Measurements from ENCODE around the gene FYN. TPM values are rescaled to one million over a fixed set of nuclear protein-coding genes. Genes with fewer than 3 reads are reported as not detected.
"Not testable (repeated sequence)": the region's sequence is repeated elsewhere in the genome, so short reads cannot be mapped to it uniquely, and the experiment has no call there.

FYN gene
- total RNA-seq, 2 experiments from 2014 or later = 236 to 244 TPM

GRCh38 chr6:111685058-111685457 is 188.2 kb downstream of the FYN start:
- CTCF ChIA-PET = no interaction called here
- no peaks in the 10 kb centered on the region for H3K27me3 Mint-ChIP-seq (ENCODE audit: low read depth)
- H3K9me3 Mint-ChIP-seq = no peaks in the 10 kb centered on the region
- intact Hi-C loops (cut with micrococcal nuclease) = no loop called here
- no peak overlapping the region for H3K27ac Mint-ChIP-seq
- peaks cover 52% of the 10 kb centered on the region for H3K4me1 Mint-ChIP-seq (ENCODE audit: low read depth)
- no peak overlapping the region for H3K4me3 Mint-ChIP-seq
- peaks cover 43% of the 10 kb centered on the region for H3K36me3 Mint-ChIP-seq (ENCODE audit: low read depth)
- DNase-seq = no peak

- DNase-seq = no peak
- H3K27me3 Mint-ChIP-seq (ENCODE audit: low read depth) = no peaks in the 10 kb centered on the region
- H3K27ac Mint-ChIP-seq = peak overlapping the region; percentile 66
- intact Hi-C loops (cut with micrococcal nuclease) = no loop called here
- CTCF ChIA-PET = no interaction called here
- H3K4me3 Mint-ChIP-seq = no peak overlapping the region
- peaks cover 47% of the 10 kb centered on the region for H3K36me3 Mint-ChIP-seq (ENCODE audit: low read depth)
- H3K4me1 Mint-ChIP-seq (ENCODE audit: low read depth) = peaks cover 64% of the 10 kb centered on the region
- H3K9me3 Mint-ChIP-seq = no peaks in the 10 kb centered on the region
Measured at GRCh38 chr6:111683749-111684267, 189.4 kb downstream of the FYN start.

GRCh38 chr6:111683157-111683556 is 190.1 kb downstream of the FYN start:
- Mint-ChIP-seq H3K4me3 (no peak overlapping the region), H3K9me3 (no peaks in the 10 kb centered on the region), H3K27ac (peak overlapping the region; percentile 66), H3K36me3 (ENCODE audit: low read depth) (peaks cover 48% of the 10 kb centered on the region), H3K4me1 (ENCODE audit: low read depth) (peaks cover 71% of the 10 kb centered on the region), H3K27me3 (ENCODE audit: low read depth) (no peaks in the 10 kb centered on the region)
- intact Hi-C loops (cut with micrococcal nuclease) = no loop called here
- no peak for DNase-seq
- CTCF ChIA-PET = interaction anchor here (0.5 to 1.7 kb wide), 2 partner anchors 120 to 313 kb away, joined by 4 to 6 read pairs; no protein-coding TSS in a partner anchor

- Mint-ChIP-seq H3K4me3 (no peak overlapping the region), H3K36me3 (ENCODE audit: low read depth) (peaks cover 41% of the 10 kb centered on the region), H3K4me1 (ENCODE audit: low read depth) (peaks cover 75% of the 10 kb centered on the region), H3K27ac (no peak overlapping the region), H3K27me3 (ENCODE audit: low read depth) (no peaks in the 10 kb centered on the region), H3K9me3 (no peaks in the 10 kb centered on the region)
- intact Hi-C loops (cut with micrococcal nuclease) = no loop called here
- DNase-seq = no peak
- CTCF ChIA-PET = interaction anchor here (1.7 kb wide), 1 partner anchor 315 kb away, joined by 4 read pairs; no protein-coding TSS in a partner anchor
Measured at GRCh38 chr6:111681860-111682259, 191.4 kb downstream of the FYN start.

- peaks cover 78% of the 10 kb centered on the region for H3K4me1 Mint-ChIP-seq (ENCODE audit: low read depth)
- intact Hi-C loops (cut with micrococcal nuclease); H3K27me3 Mint-ChIP-seq (ENCODE audit: low read depth); H3K9me3 Mint-ChIP-seq; H3K27ac Mint-ChIP-seq; DNase-seq; H3K4me3 Mint-ChIP-seq: not testable (repeated sequence)
- CTCF ChIA-PET = interaction anchor here (0.6 to 1.0 kb wide), 2 partner anchors 13 to 494 kb away, joined by 3 to 4 read pairs; no protein-coding TSS in a partner anchor
- H3K36me3 Mint-ChIP-seq (ENCODE audit: low read depth) = peaks cover 44% of the 10 kb centered on the region
Measured at GRCh38 chr6:111680811-111681609, 192.2 kb downstream of the FYN start.

GRCh38 chr6:111680015-111680712 is 193.1 kb downstream of the FYN start:
- CTCF ChIA-PET = interaction anchor here (0.6 to 1.0 kb wide), 2 partner anchors 12 to 493 kb away, joined by 3 to 4 read pairs; no protein-coding TSS in a partner anchor
- no peak overlapping the region for H3K4me3 Mint-ChIP-seq
- peaks cover 39% of the 10 kb centered on the region for H3K36me3 Mint-ChIP-seq (ENCODE audit: low read depth)
- no peaks in the 10 kb centered on the region for H3K27me3 Mint-ChIP-seq (ENCODE audit: low read depth)
- no peaks in the 10 kb centered on the region for H3K9me3 Mint-ChIP-seq
- no peak overlapping the region for H3K27ac Mint-ChIP-seq
- intact Hi-C loops (cut with micrococcal nuclease) = no loop called here
- H3K4me1 Mint-ChIP-seq (ENCODE audit: low read depth) = peaks cover 71% of the 10 kb centered on the region
- DNase-seq = no peak

GRCh38 chr6:111679126-111679858 is 194.0 kb downstream of the FYN start:
- Mint-ChIP-seq H3K36me3 (ENCODE audit: low read depth) (peaks cover 42% of the 10 kb centered on the region), H3K27ac (peak overlapping the region; percentile 43), H3K9me3 (no peaks in the 10 kb centered on the region), H3K4me3 (no peak overlapping the region), H3K27me3 (ENCODE audit: low read depth) (no peaks in the 10 kb centered on the region), H3K4me1 (ENCODE audit: low read depth) (peaks cover 63% of the 10 kb centered on the region)
- intact Hi-C loops (cut with micrococcal nuclease) = no loop called here
- DNase-seq = no peak
- CTCF ChIA-PET = no interaction called here

GRCh38 chr6:111677249-111677990 is 195.8 kb downstream of the FYN start:
- no peak overlapping the region for H3K27ac Mint-ChIP-seq

GRCh38 chr6:111676383-111676782 is 196.9 kb downstream of the FYN start:
- CTCF ChIA-PET = interaction anchor here (1.9 kb wide), 1 partner anchor 418 kb away, joined by 6 read pairs; a partner anchor contains a TSS
- Mint-ChIP-seq H3K36me3 (ENCODE audit: low read depth) (peaks cover 48% of the 10 kb centered on the region), H3K27me3 (ENCODE audit: low read depth) (no peaks in the 10 kb centered on the region), H3K27ac (no peak overlapping the region), H3K9me3 (no peaks in the 10 kb centered on the region), H3K4me1 (ENCODE audit: low read depth) (peaks cover 44% of the 10 kb centered on the region), H3K4me3 (no peak overlapping the region)
- intact Hi-C loops (cut with micrococcal nuclease) = no loop called here
- no peak for DNase-seq

More at GRCh38 chr6:111677249-111677990, 195.8 kb downstream of the FYN start:
- no peaks in the 10 kb centered on the region for H3K9me3 Mint-ChIP-seq
- peaks cover 48% of the 10 kb centered on the region for H3K36me3 Mint-ChIP-seq (ENCODE audit: low read depth)
- H3K4me3 Mint-ChIP-seq = no peak overlapping the region
- intact Hi-C loops (cut with micrococcal nuclease) = no loop called here
- no peaks in the 10 kb centered on the region for H3K27me3 Mint-ChIP-seq (ENCODE audit: low read depth)
- DNase-seq = no peak
- peaks cover 51% of the 10 kb centered on the region for H3K4me1 Mint-ChIP-seq (ENCODE audit: low read depth)
- CTCF ChIA-PET = interaction anchor here (0.7 to 1.9 kb wide), 4 partner anchors 35 to 419 kb away, joined by 3 to 6 read pairs (median 4); a partner anchor contains a TSS

GRCh38 chr6:111674883-111675282 is 198.4 kb downstream of the FYN start:
- Mint-ChIP-seq H3K4me1 (ENCODE audit: low read depth) (peaks cover 34% of the 10 kb centered on the region), H3K9me3 (no peaks in the 10 kb centered on the region), H3K4me3 (no peak overlapping the region), H3K27ac (peak overlapping the region; percentile 67), H3K27me3 (ENCODE audit: low read depth) (no peaks in the 10 kb centered on the region), H3K36me3 (ENCODE audit: low read depth) (peaks cover 46% of the 10 kb centered on the region)
- intact Hi-C loops (cut with micrococcal nuclease) = no loop called here
- CTCF ChIA-PET = interaction anchor here (1.6 kb wide), 1 partner anchor 416 kb away, joined by 5 read pairs; a partner anchor contains a TSS
- DNase-seq = no peak

GRCh38 chr6:111674413-111674812 is 198.8 kb downstream of the FYN start:
- Mint-ChIP-seq H3K27ac (no peak overlapping the region), H3K4me3 (no peak overlapping the region), H3K36me3 (ENCODE audit: low read depth) (peaks cover 46% of the 10 kb centered on the region), H3K27me3 (ENCODE audit: low read depth) (no peaks in the 10 kb centered on the region), H3K4me1 (ENCODE audit: low read depth) (peaks cover 29% of the 10 kb centered on the region), H3K9me3 (no peaks in the 10 kb centered on the region)
- DNase-seq = no peak
- CTCF ChIA-PET = interaction anchor here (1.6 kb wide), 1 partner anchor 416 kb away, joined by 5 read pairs; a partner anchor contains a TSS
- intact Hi-C loops (cut with micrococcal nuclease) = no loop called here
